Endothelial cell of umbilical vein (primary cell): ENCODE data around the gene FAM83C. TPM values are rescaled to one million over a fixed set of nuclear protein-coding genes. Genes with fewer than 3 reads are reported as not detected.

Experiments used
- BruUV-seq: library from RNA; stranded (reverse); fragments of 400-500 nt; replicated peaks from 2 replicates; lab custom pipeline; 2021; lab: Mats Ljungman, UMichigan
- CTCF ChIA-PET: fragments of 300-600, 350-600 bp; sonication (Branson Sonifier 250); formaldehyde crosslinking; loops from one replicate; lab custom pipeline; 2021; ENCODE audit warnings: antibody characterized with exemption, inconsistent platforms; lab: Charles Lee
- POLR2A ChIA-PET: fragments of 300-600, 350-600 bp; sonication (Branson Sonifier 250); formaldehyde crosslinking; loops from one replicate; lab custom pipeline; 2021; ENCODE audit warnings: antibody characterized with exemption, inconsistent platforms; lab: Charles Lee
- DNase-seq: peaks from one replicate; pipeline ENCODE4 v3.0.0-alpha.2; 2011; ENCODE audit warnings: low read depth, low spot score
- FAIRE-seq: peaks from 2 replicates; lab custom pipeline; 2011; peaks lifted over from hg19 to GRCh38; lab: Jason Lieb, UNC
- H2AFZ ChIP-seq: 2 replicates; pipeline ENCODE4 v1.6.0; 2012; ENCODE audit warnings: low read depth, low read length, control low read depth, inconsistent platforms
- H3K27ac ChIP-seq: 2 replicates; pipeline ENCODE4 v1.5.1; 2011; ENCODE audit warnings: low read depth, mild to moderate bottlenecking, control low read depth, low read length, moderate library complexity; ENCODE audit not compliant: insufficient read depth
- H3K27me3 ChIP-seq, 2 experiments: 2 replicates each; pipeline versions ENCODE4 v1.6.0 to v1.6.1; 2011; ENCODE audit warnings: low read length in 2 of 2, mixed read lengths in 1 of 2; ENCODE audit not compliant: control insufficient read depth in 2 of 2, insufficient read depth in 2 of 2
- H3K36me3 ChIP-seq, 2 experiments: 2 replicates in 1 of 2; 3 replicates in 1 of 2; pipeline ENCODE4 v1.5.1; 2011; ENCODE audit warnings: low read length in 2 of 2, mild to moderate bottlenecking in 1 of 2, moderate library complexity in 1 of 2; ENCODE audit not compliant: control insufficient read depth in 2 of 2, insufficient read depth in 2 of 2; ENCODE audit errors: extremely low read depth in 1 of 2
- H3K4me1 ChIP-seq: 3 replicates; pipeline ENCODE4 v1.5.1; 2011; ENCODE audit warnings: mild to moderate bottlenecking, low read length; ENCODE audit not compliant: control insufficient read depth, insufficient read depth; ENCODE audit errors: extremely low read depth
- H3K4me2 ChIP-seq: 2 replicates; pipeline ENCODE4 v1.6.1; 2011; ENCODE audit warnings: low read length, control low read depth, mixed read lengths; ENCODE audit not compliant: insufficient read depth
- H3K4me3 ChIP-seq, 3 experiments: fragments of 200-600 bp in 1 of 3; sonication (generic), shearing (Covaris generic) in 1 of 3; replicated peaks in 1 of 3; 2 replicates each; pipeline ENCODE4 v1.5.1; 2011 to 2016; ENCODE audit warnings: control low read depth in 3 of 3, low read length in 3 of 3, mild to moderate bottlenecking in 2 of 3, inconsistent platforms in 1 of 3, low read depth in 1 of 3, moderate library complexity in 1 of 3; ENCODE audit not compliant: insufficient read depth in 1 of 3
- H3K79me2 ChIP-seq: 2 replicates; pipeline ENCODE4 v1.6.0; 2012; ENCODE audit warnings: low read length, inconsistent platforms; ENCODE audit not compliant: control insufficient read depth, insufficient read depth
- H3K9ac ChIP-seq: replicated peaks from 2 replicates; pipeline ENCODE3; 2011; ENCODE audit warnings: low read length, control low read depth; ENCODE audit not compliant: insufficient read depth; ENCODE audit errors: extremely low read depth
- H3K9me1 ChIP-seq: replicated peaks from 3 replicates; pipeline ENCODE4 v1.6.0; 2011; ENCODE audit warnings: mild to moderate bottlenecking, low read length; ENCODE audit not compliant: control insufficient read depth, insufficient read depth; ENCODE audit errors: extremely low read depth
- H3K9me3 ChIP-seq: replicated peaks from 2 replicates; pipeline ENCODE4 v1.5.1; 2012; ENCODE audit warnings: low read length, inconsistent platforms; ENCODE audit not compliant: control insufficient read depth, insufficient read depth
- H4K20me1 ChIP-seq: replicated peaks from 2 replicates; pipeline ENCODE3; 2011; ENCODE audit warnings: mild to moderate bottlenecking, low read length; ENCODE audit not compliant: control insufficient read depth, insufficient read depth; ENCODE audit errors: extremely low read depth
- CTCF ChIP-seq, 2 donors: IDR thresholded peaks; 1 replicate in 1 of 2; 2 replicates in 1 of 2; pipeline ENCODE4 v1.5.1; 2011; ENCODE audit warnings: low read length in 2 of 2, mild to moderate bottlenecking in 2 of 2, moderate library complexity in 2 of 2, control low read depth in 1 of 2, inconsistent platforms in 1 of 2, low read depth in 1 of 2; ENCODE audit not compliant: insufficient read depth in 1 of 2; ENCODE audit errors: extremely low read depth in 1 of 2
- EZH2 ChIP-seq: IDR thresholded peaks from 2 replicates; pipeline ENCODE4 v1.6.1; 2012; ENCODE audit warnings: borderline replicate concordance, low read depth, mild to moderate bottlenecking, moderate library complexity, low read length, inconsistent platforms; ENCODE audit not compliant: severe bottlenecking
- FOS ChIP-seq: IDR thresholded peaks from 2 replicates; pipeline ENCODE4 v1.6.1; 2011; ENCODE audit warnings: mild to moderate bottlenecking, low read length, moderate library complexity, borderline replicate concordance; ENCODE audit not compliant: insufficient read depth
- GATA2 ChIP-seq: IDR thresholded peaks from 2 replicates; pipeline ENCODE4 v1.7.0; 2011; ENCODE audit warnings: low read depth, mild to moderate bottlenecking, moderate library complexity, mixed read lengths, low read length; ENCODE audit not compliant: insufficient read length, insufficient read depth
- JUN ChIP-seq: IDR thresholded peaks from 2 replicates; pipeline ENCODE4 v1.6.1; 2011; ENCODE audit warnings: borderline replicate concordance, low read depth; ENCODE audit not compliant: insufficient read length, insufficient read depth
- MAX ChIP-seq: IDR thresholded peaks from 2 replicates; pipeline ENCODE4 v1.6.1; 2011; ENCODE audit not compliant: insufficient read depth, insufficient read length
- MYC ChIP-seq: IDR thresholded peaks from one replicate; pipeline ENCODE4 v1.6.1; 2011; ENCODE audit warnings: mild to moderate bottlenecking, low read depth, low read length
- POLR2A ChIP-seq: IDR thresholded peaks from 2 replicates; pipeline ENCODE4 v1.6.1; 2012; ENCODE audit warnings: low read depth, mild to moderate bottlenecking, control low read depth, low read length
- POLR2AphosphoS5 ChIP-seq: IDR thresholded peaks from 2 replicates; pipeline ENCODE4 v1.6.1; 2012; ENCODE audit warnings: low read depth, mild to moderate bottlenecking, control low read depth, low read length, moderate library complexity; ENCODE audit not compliant: insufficient read depth
- dilution Hi-C: fragments of 300-500 bp; cut with MboI; formaldehyde crosslinking; loops from one replicate; pipeline ENCODE4 v1.15.0; 2019; ENCODE audit warnings: low sequenced_read_pairs; ENCODE audit not compliant: extremely low pct_ligation_motif_present
- intact Hi-C: fragments of 100-400 bp; cut with micrococcal nuclease; formaldehyde crosslinking; loops from one replicate; pipeline ENCODE4 v1.10.0; 2022
- polyA plus RNA-seq, 4 experiments: library from polyadenylated mRNA; depleted of rRNA in 3 of 4; stranded (reverse) in 3 of 4; unstranded in 1 of 4; fragments of >200 nt; gene quantifications; 2 replicates each; pipeline versions ENCODE4 v1.2.1 to v1.2.3, GENCODE V29; 2011 to 2012; ENCODE audit warnings: missing spikeins in 1 of 4
- total RNA-seq: library from RNA; stranded (reverse); gene quantifications from 2 replicates; pipeline ENCODE4 v1.2.3, GENCODE V29; 2021

FAM83C gene
- total and polyA plus RNA-seq, 2 donors (not counting 3 experiments of a cell fraction or from before 2014, with no cell fraction given): not detected

- intact Hi-C loops: no loop called here
Observed at GRCh38 chr20:35270021-35270902, 22.0 kb downstream of the FAM83C start.

More at GRCh38 chr20:35270021-35270902, 22.0 kb downstream of the FAM83C start:
- ChIA-PET CTCF (interaction anchor here (1.3 to 11.4 kb wide), 5 partner anchors 43 to 435 kb away, joined by 5 to 177 read pairs (median 7); partner anchors contain the start of genes EDEM2 and GDF5), POLR2A (no interaction called here)
- no peak for TF ChIP-seq MYC
- no peak for TF ChIP-seq CTCF (IDR thresholded peaks at IDR 0.05; ENCODE audit: extremely low read depth in 1 of 2, insufficient read depth in 1 of 2, low read depth in 1 of 2, low read length in 2 of 2)
- no peak for TF ChIP-seq GATA2
- no peak for TF ChIP-seq MAX
- no peak for TF ChIP-seq POLR2A
- no peak for TF ChIP-seq FOS
- no peak for TF ChIP-seq JUN
- no peak for TF ChIP-seq POLR2AphosphoS5
- no peak for TF ChIP-seq EZH2
- no peak for DNase-seq
- no peak for FAIRE-seq
- Histone ChIP-seq H3K4me3 (no peak overlapping the region), H3K4me2 (no peak overlapping the region), H3K36me3 (no peaks in the 10 kb centered on the region), H3K27me3 (no peaks in the 10 kb centered on the region), H3K9ac (no peak overlapping the region), H3K4me1 (no peaks in the 10 kb centered on the region), H4K20me1 (no peaks in the 10 kb centered on the region), H3K9me3 (no peaks in the 10 kb centered on the region), H3K9me1 (no peaks in the 10 kb centered on the region), H3K27ac (no peak overlapping the region), H2AFZ (no peak overlapping the region), H3K79me2 (no peaks in the 10 kb centered on the region)
- dilution Hi-C loops: loop anchor here (25.0 kb wide), 1 partner anchor 433 kb away; the partner anchor contains the start of gene NCOA6
- no TSS peak for BruUV-seq
